SK-N-MC (cell line): ENCODE measurements around the gene GRPEL1.
"Not testable (repeated sequence)": the region's sequence is repeated elsewhere in the genome, so short reads cannot be mapped to it uniquely, and the experiment has no call there.

Experiments
- DNase-seq: peaks from one replicate; pipeline ENCODE4 v3.0.0-alpha.2; 2011; ENCODE audit warnings: low read depth, low spot score
- H3K27ac ChIP-seq: fragments of 200-600 bp; sonication (generic); 2 replicates; pipeline ENCODE4 v1.5.1; 2016; ENCODE audit warnings: mixed run types
- H3K36me3 ChIP-seq: fragments of 200-600 bp; sonication (generic); 2 replicates; pipeline ENCODE4 v1.6.1; 2017; ENCODE audit warnings: antibody characterized with exemption, low read length, mixed read lengths; ENCODE audit not compliant: insufficient read depth
- H3K4me3 ChIP-seq: fragments of 200-600 bp; sonication (generic); 2 replicates; pipeline ENCODE4 v1.5.1; 2016
- H3K9ac ChIP-seq: fragments of 200-600 bp; sonication (generic); 2 replicates; pipeline ENCODE4 v1.8.0; 2017; ENCODE audit warnings: mixed run types, mixed read lengths; ENCODE audit not compliant: insufficient read length
- H3K9me3 ChIP-seq: fragments of 200-600 bp; sonication (generic); 2 replicates; pipeline ENCODE4 v1.6.1; 2017; ENCODE audit warnings: low read depth, mild to moderate bottlenecking, antibody characterized with exemption, low read length, moderate library complexity, mixed read lengths
- EZH2 ChIP-seq: fragments of 200-600 bp; sonication (generic); IDR thresholded peaks from one replicate; pipeline ENCODE4 v1.6.1; 2017; ENCODE audit warnings: antibody characterized with exemption
- FOXP2 ChIP-seq: optimal IDR thresholded peaks from 2 replicates; pipeline ENCODE3; 2011; ENCODE audit warnings: mild to moderate bottlenecking, moderate library complexity; ENCODE audit not compliant: insufficient read depth; ENCODE audit errors: extremely low read length, control extremely low read depth
- POLR2AphosphoS5 ChIP-seq: IDR thresholded peaks from 2 replicates; pipeline ENCODE4 v1.6.1; 2012; ENCODE audit warnings: mild to moderate bottlenecking, low read depth, low read length, borderline replicate concordance

The GRPEL1 gene

DNA sequence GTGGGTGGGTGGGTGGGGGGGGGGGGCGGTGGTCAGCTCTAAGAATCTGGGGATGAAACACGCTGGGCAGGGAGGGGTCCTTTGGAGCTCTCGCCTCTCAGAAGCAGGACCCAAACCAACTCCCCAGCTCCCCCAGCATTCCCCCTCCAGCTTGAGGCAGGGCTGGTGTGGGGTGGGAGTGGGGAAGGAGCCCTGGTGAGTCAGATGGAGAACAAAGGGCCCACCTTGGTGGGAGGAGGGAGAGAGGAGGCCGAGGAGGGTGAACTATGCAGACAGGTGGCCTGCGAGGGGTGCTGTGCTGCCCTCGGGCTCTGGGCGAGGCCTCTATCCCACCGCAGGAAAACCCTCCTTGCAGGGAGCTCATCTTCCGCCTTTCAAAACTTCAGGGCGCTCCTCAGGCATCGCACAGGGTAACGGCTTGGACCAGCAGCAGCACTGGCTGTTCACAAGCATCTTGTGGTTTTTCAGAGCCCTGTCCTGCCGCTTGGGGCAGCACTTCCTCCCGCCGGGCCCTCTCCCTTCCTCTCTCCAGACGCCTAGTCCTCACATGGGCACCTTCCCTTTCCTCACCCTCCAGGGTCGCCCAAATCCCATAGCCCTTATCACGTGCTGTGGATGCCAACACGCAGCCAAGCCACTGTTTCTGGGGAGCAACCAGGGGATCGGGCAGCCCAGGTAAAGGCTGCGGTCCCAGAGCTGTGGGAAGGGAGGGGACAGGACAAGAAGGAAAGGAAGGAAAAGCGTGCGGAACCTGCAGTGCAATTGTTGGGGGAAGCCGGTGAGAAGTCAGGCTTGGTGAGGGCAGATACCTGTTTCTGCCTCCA is 34.0 kb upstream of the GRPEL1 start:
- Histone ChIP-seq H3K36me3 (no peaks in the 10 kb centered on the region), H3K9me3 (no peaks in the 10 kb centered on the region), H3K27ac (no peak overlapping the region), H3K4me3 (no peak overlapping the region), H3K9ac (no peak overlapping the region)
- DNase-seq, result no peak
- TF ChIP-seq POLR2AphosphoS5 (no peak), FOXP2 (no peak), EZH2 (no peak)

- Histone ChIP-seq H3K27ac (no peak overlapping the region), H3K9ac (no peak overlapping the region), H3K36me3 (no peaks in the 10 kb centered on the region), H3K9me3 (no peaks in the 10 kb centered on the region), H3K4me3 (no peak overlapping the region)
- no peak for DNase-seq
- no peak for TF ChIP-seq EZH2
- TF ChIP-seq POLR2AphosphoS5, result no peak
- TF ChIP-seq FOXP2, result no peak
These were observed 28.4 kb upstream of the GRPEL1 start for GRCh38 chr4:7096236-7096635.

DNA sequence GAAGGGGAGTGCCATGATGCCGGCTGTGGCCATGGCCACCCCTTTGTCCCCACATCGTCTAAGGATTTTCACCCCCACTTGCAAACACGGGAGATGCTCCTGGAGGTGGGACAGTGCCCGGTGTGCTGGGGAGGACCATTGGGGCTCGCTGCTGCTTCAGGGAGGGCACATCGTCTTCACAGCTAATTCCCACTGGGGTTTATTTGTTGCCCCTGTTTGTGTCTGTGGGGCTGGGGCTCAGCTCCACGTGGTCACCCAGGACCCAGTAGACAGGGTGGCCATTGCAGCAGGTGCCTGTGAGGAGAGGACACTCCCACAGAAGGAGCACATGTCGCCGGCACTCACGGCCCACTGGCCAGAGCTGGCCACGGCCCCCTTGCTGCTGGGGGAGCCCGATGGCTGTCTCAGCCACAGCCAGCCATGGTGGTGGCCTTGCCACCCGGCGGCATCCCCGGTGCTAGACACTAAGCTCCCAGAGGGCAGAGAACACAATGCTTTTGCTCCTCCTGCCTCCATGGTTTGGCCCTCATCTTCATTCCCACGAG is 27.8 kb upstream of the GRPEL1 start:
- no peak for DNase-seq
- no peak for TF ChIP-seq FOXP2
- TF ChIP-seq EZH2, result no peak
- TF ChIP-seq POLR2AphosphoS5, result no peak
- no peak overlapping the region for H3K4me3 ChIP-seq
- no peaks in the 10 kb centered on the region for H3K36me3 ChIP-seq
- no peaks in the 10 kb centered on the region for H3K9me3 ChIP-seq
- H3K9ac ChIP-seq, result no peak overlapping the region
- H3K27ac ChIP-seq, result no peak overlapping the region

DNA sequence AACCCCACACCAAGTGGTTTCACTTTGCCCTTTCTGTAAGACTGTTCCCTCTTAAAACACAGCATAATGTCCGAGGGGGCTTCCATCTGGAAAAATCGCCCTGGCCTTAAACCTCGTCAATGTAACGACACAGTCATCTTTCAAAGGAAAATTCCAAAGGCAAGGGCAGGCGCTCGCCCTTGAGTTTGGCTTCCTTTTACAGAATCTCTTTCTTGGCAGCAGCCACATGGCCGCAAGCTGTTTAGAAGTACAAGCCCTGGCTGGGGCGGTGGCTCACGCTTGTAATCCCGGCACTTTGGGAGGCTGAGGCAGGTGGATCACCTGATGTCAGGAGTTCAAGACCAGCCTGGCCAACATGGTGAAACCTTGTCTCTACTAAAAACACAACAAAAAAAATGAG is 27.1 kb upstream of the GRPEL1 start:
- no peaks in the 10 kb centered on the region for H3K9me3 ChIP-seq
- H3K27ac ChIP-seq, result no peak overlapping the region
- H3K36me3 ChIP-seq, result no peaks in the 10 kb centered on the region
- H3K4me3 ChIP-seq, result no peak overlapping the region
- no peak overlapping the region for H3K9ac ChIP-seq
- DNase-seq, result no peak
- TF ChIP-seq FOXP2 (no peak), POLR2AphosphoS5 (no peak), EZH2 (no peak)

- H3K36me3 ChIP-seq, result no peaks in the 10 kb centered on the region
- H3K9me3 ChIP-seq, result no peaks in the 10 kb centered on the region
- no peak for TF ChIP-seq EZH2
- TF ChIP-seq FOXP2, result no peak
- no peak for TF ChIP-seq POLR2AphosphoS5
- no peak overlapping the region for H3K9ac ChIP-seq
- H3K4me3 ChIP-seq, result no peak overlapping the region
- DNase-seq, result peak; percentile 20
- H3K27ac ChIP-seq, result no peak overlapping the region
These were observed 24.2 kb upstream of the GRPEL1 start for GRCh38 chr4:7092026-7092425.

- H3K36me3 ChIP-seq, result no peaks in the 10 kb centered on the region
- no peak overlapping the region for H3K9ac ChIP-seq
- H3K27ac ChIP-seq, result 0 out of 2 replicates have a peak overlapping the region, but pooled peaks have one; percentile 31
- no peaks in the 10 kb centered on the region for H3K9me3 ChIP-seq
- no peak for TF ChIP-seq FOXP2
- no peak for TF ChIP-seq POLR2AphosphoS5
- TF ChIP-seq EZH2, result no peak
- DNase-seq, result no peak
- no peak overlapping the region; the same call in 1 of the 2 replicates for H3K4me3 ChIP-seq
These were observed 21.5 kb upstream of the GRPEL1 start for GRCh38 chr4:7089213-7089986.

- Histone ChIP-seq H3K9me3 (no peaks in the 10 kb centered on the region), H3K4me3 (no peak overlapping the region), H3K36me3 (no peaks in the 10 kb centered on the region), H3K9ac (no peak overlapping the region), H3K27ac (no peak overlapping the region)
- TF ChIP-seq POLR2AphosphoS5 (no peak), EZH2 (no peak), FOXP2 (no peak)
- no peak for DNase-seq
These were observed 19.2 kb upstream of the GRPEL1 start for GRCh38 chr4:7087036-7087435.

- Histone ChIP-seq H3K36me3 (no peaks in the 10 kb centered on the region), H3K4me3 (no peak overlapping the region), H3K9ac (no peak overlapping the region), H3K9me3 (no peaks in the 10 kb centered on the region), H3K27ac (no peak overlapping the region)
- no peak for TF ChIP-seq EZH2
- no peak for TF ChIP-seq FOXP2
- no peak for TF ChIP-seq POLR2AphosphoS5
- no peak for DNase-seq
These were observed 18.5 kb upstream of the GRPEL1 start for GRCh38 chr4:7086384-7086783.

DNA sequence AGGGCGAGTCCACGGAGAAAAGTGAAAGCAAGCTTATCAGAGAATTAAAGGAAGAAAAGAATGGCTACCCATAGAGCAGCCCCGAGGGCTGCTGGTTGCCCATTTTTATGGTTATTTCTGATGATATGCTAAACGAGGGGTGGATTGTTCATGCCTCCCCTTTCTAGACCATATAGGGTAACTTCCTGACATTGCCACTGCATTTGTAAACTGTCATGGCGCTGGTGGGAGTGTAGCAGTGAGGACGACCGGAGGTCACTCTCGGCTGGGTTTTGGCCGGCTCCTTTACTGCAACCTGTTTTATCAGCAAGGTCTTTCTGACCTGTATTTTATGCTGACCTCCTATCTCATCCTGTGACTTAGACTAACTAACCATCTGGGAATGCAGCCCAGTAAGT is 16.7 kb upstream of the GRPEL1 start:
- H3K36me3 ChIP-seq, H3K9ac ChIP-seq, DNase-seq, H3K27ac ChIP-seq, H3K9me3 ChIP-seq, H3K4me3 ChIP-seq: not testable (repeated sequence)
